GM06990 (cell line): ENCODE measurements around the gene SYNGR1.
"Not testable (repeated sequence)": the region's sequence is repeated elsewhere in the genome, so short reads cannot be mapped to it uniquely, and the experiment has no call there.

Experiments used
- DNase-seq: peaks from one replicate; pipeline ENCODE4 v3.0.0-alpha.2; 2011; ENCODE audit not compliant: insufficient read length; ENCODE audit errors: extremely low read depth
- H3K27me3 ChIP-seq: replicated peaks from 2 replicates; pipeline ENCODE4 v1.6.0; 2011; ENCODE audit warnings: low read length; ENCODE audit not compliant: control insufficient read depth, insufficient read depth
- H3K36me3 ChIP-seq: 2 replicates; pipeline ENCODE4 v1.5.1; 2011; ENCODE audit warnings: low read length; ENCODE audit not compliant: control insufficient read depth, insufficient read depth
- H3K4me3 ChIP-seq: replicated peaks from 2 replicates; pipeline ENCODE4 v1.5.1; 2011; ENCODE audit warnings: low read depth, mild to moderate bottlenecking, control low read depth, low read length
- TF ChIP-seq, protein P1 (sequence below): IDR thresholded peaks from 2 replicates; pipeline ENCODE4 v1.5.1; 2011; ENCODE audit warnings: low read length, control low read depth, mild to moderate bottlenecking, inconsistent platforms; ENCODE audit not compliant: insufficient read depth, poor library complexity, severe bottlenecking

The SYNGR1 gene

DNA sequence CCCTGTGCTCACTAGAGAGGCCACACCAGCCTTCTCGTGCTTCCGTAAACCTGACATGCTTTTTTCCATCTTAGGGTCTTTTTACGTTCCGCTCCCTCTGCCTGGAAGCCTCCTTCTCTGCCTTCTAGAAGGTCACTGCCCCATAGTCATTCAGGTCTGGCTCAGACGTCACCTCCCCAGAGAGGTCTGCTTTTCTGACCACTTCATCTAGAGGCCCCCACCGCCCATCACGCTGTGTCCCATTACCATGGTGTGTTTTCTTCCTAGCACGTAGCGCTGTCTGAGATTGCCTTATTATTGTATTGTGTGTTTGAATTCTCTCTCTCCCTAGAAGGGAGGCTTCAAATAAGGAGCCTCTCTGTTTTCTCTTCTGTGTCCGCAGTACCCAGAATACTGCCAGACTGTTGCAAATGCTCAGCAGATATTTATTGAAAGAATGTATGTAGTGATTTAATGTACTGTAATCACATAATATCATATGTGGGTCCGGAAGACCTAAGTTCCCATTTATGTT is 59.8 kb downstream of the SYNGR1 start:
- no peaks in the 10 kb centered on the region for H3K36me3 ChIP-seq
- H3K27me3 ChIP-seq = no peaks in the 10 kb centered on the region
- TF ChIP-seq, protein P1, sequence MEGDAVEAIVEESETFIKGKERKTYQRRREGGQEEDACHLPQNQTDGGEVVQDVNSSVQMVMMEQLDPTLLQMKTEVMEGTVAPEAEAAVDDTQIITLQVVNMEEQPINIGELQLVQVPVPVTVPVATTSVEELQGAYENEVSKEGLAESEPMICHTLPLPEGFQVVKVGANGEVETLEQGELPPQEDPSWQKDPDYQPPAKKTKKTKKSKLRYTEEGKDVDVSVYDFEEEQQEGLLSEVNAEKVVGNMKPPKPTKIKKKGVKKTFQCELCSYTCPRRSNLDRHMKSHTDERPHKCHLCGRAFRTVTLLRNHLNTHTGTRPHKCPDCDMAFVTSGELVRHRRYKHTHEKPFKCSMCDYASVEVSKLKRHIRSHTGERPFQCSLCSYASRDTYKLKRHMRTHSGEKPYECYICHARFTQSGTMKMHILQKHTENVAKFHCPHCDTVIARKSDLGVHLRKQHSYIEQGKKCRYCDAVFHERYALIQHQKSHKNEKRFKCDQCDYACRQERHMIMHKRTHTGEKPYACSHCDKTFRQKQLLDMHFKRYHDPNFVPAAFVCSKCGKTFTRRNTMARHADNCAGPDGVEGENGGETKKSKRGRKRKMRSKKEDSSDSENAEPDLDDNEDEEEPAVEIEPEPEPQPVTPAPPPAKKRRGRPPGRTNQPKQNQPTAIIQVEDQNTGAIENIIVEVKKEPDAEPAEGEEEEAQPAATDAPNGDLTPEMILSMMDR = no peak
- no peak overlapping the region for H3K4me3 ChIP-seq
- DNase-seq = no peak

- Histone ChIP-seq H3K4me3 (no peak overlapping the region), H3K27me3 (no peaks in the 10 kb centered on the region), H3K36me3 (peaks cover 2% of the 10 kb centered on the region; the same call in 1 of the 2 replicates)
- TF ChIP-seq, protein P1 = no peak
- no peak for DNase-seq
These were observed 60.5 kb downstream of the SYNGR1 start for GRCh38 chr22:39410264-39410663.

DNA sequence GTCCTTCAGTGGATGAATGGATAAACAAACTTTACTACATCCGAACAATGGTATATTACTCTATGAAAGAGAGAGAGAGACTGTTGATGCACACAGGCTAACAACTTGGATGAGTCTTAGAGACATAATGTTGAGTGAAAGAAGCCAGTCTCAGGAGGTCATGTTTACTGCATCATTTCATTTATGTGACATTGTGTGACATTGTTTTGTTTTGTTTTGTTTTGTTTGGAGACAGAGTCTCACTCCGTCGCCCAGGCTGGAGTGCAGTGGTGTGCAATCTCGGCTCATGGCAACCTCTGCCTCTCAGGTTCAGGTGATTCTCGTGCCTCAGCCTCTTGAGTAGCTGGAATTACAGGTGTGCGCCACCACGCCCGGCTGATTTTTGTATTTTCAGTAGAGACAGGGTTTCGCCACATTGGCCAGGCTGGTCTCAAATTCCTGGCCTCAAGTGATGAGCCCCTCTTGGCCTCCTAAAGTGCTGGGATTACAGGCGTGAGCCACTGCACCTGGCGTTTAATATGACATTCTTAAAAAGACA is 62.1 kb downstream of the SYNGR1 start:
- H3K4me3 ChIP-seq, H3K27me3 ChIP-seq, DNase-seq: not testable (repeated sequence)
- H3K36me3 ChIP-seq = peaks cover 10% of the 10 kb centered on the region

DNA sequence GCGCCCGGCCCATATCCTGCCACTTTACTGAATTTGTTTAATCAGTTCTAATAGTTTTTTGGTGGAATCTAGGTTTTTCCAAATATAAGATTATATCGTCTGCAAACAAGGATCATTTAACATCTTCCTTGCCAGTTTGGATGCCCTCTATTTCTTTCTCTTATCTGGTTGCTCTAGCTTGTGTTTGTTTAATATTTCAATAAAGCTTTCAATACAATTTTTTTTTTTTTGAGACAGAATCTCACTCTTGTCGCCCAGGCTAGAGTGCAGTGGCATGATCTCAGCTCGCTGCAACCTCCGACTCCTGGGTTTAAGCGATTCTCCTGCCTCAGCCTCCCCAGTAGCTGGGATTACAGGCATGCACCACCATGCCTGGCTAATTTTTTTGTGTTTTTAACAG is 63.4 kb downstream of the SYNGR1 start:
- not testable (repeated sequence) for DNase-seq

GRCh38 chr22:39414377-39414776 is 64.6 kb downstream of the SYNGR1 start:
- DNase-seq = no peak
- Histone ChIP-seq H3K27me3 (no peaks in the 10 kb centered on the region), H3K36me3 (peaks cover 24% of the 10 kb centered on the region), H3K4me3 (no peak overlapping the region)
- TF ChIP-seq, protein P1 = no peak

More for the DNA sequence above, 63.4 kb downstream of the SYNGR1 start:
- H3K36me3 ChIP-seq = peaks cover 17% of the 10 kb centered on the region
- H3K27me3 ChIP-seq, H3K4me3 ChIP-seq: not testable (repeated sequence)

- no peaks in the 10 kb centered on the region for H3K27me3 ChIP-seq
- peaks cover 26% of the 10 kb centered on the region for H3K36me3 ChIP-seq
- TF ChIP-seq, protein P1 = no peak
- no peak for DNase-seq
- no peak overlapping the region for H3K4me3 ChIP-seq
These were observed 65.1 kb downstream of the SYNGR1 start for GRCh38 chr22:39414886-39415285.

DNA sequence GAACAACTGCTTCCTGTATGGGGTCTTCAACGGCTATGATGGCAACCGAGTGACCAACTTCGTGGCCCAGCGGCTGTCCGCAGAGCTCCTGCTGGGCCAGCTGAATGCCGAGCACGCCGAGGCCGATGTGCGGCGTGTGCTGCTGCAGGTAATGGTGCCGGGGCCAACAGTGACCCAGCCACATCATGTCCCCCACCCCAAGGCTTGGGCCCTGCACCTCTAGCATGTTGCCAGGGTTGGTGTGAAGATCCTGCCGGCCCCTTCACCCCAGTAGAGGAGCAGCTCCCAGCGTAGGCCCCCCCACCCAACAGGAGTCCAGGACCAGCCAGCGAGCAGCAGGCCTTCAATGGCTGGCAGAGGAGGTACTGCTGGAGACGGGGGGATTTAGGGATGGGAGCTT is 65.7 kb downstream of the SYNGR1 start:
- TF ChIP-seq, protein P1 = no peak
- Histone ChIP-seq H3K4me3 (no peak overlapping the region), H3K27me3 (no peaks in the 10 kb centered on the region), H3K36me3 (peaks cover 30% of the 10 kb centered on the region)
- no peak for DNase-seq
